Activated CD4-positive, alpha-beta memory T cell treated with anti-CD3 and anti-CD28 coated beads for 36 hours (primary cell): ENCODE measurements around the gene DSC1. TPM values are rescaled to one million over a fixed set of nuclear protein-coding genes. Genes with fewer than 3 reads are reported as not detected.

Experiments
- CTCF ChIA-PET: fragments of 350-600 bp; sonication (Branson Sonifier 250); formaldehyde crosslinking; loops from one replicate; lab custom pipeline; 2021; ENCODE audit warnings: antibody characterized with exemption, inconsistent platforms; lab: Charles Lee
- POLR2A ChIA-PET: fragments of 350-600 bp; sonication (Branson Sonifier 250); formaldehyde crosslinking; loops from one replicate; lab custom pipeline; 2021; ENCODE audit warnings: antibody characterized with exemption; lab: Charles Lee
- DNase-seq: peaks from one replicate; pipeline ENCODE4 v3.0.0-alpha.2; 2020
- H3K27ac Mint-ChIP-seq: one replicate; pipeline ENCODE4 v1.8.0; 2021; ENCODE audit warnings: mixed read lengths
- H3K27me3 Mint-ChIP-seq: one replicate; pipeline ENCODE4 v1.8.0; 2021; ENCODE audit warnings: mixed read lengths
- H3K36me3 Mint-ChIP-seq: one replicate; pipeline ENCODE4 v1.8.0; 2021; ENCODE audit warnings: mixed read lengths
- H3K4me1 Mint-ChIP-seq: one replicate; pipeline ENCODE4 v1.8.0; 2021; ENCODE audit warnings: low read depth, mixed read lengths
- H3K4me3 Mint-ChIP-seq: one replicate; pipeline ENCODE4 v1.8.0; 2021; ENCODE audit warnings: mild to moderate bottlenecking, mixed read lengths
- H3K9me3 Mint-ChIP-seq: one replicate; pipeline ENCODE4 v1.8.0; 2021; ENCODE audit warnings: mixed read lengths
- intact Hi-C: fragments of 100-400 bp; cut with micrococcal nuclease; formaldehyde crosslinking; loops from one replicate; pipeline ENCODE4 v1.15.1; 2023
- total RNA-seq, 2 experiments: library from RNA; stranded (reverse); gene quantifications; one replicate each; pipeline ENCODE4 v1.2.3, GENCODE V29; 2021

The DSC1 gene
- under 1 TPM in 1 of 2 experiments, not detected in 1; 0.05 TPM for total RNA-seq

DNA sequence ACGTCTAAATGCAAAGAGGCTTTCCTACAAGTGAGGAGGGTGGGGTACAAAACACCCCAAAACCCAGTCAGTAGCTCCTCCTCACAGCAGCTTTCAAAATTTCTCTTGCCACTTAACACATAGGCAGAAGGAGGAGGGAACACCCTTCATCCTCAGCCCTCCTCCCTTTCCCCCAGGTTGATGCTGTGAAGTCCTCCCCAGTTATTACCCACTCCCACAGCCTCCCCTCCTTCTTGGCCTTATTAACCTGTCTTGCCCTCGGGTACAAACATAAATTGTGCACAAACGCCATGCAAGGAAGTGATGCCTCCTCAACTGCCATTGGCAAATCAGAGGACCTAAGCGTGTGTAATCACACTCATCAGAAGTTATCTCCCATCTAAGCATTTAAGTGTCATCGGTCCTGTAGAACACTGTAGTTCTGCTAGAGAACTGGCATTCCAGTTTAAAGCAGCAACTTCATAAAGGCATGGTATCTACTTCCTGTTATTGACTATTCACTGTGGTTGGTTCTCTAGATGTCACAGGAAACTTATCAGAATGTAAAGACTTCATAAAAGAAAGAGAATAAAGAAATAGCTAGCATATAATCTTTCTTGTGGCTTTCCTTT is at the start of gene DSC1:
Gene DSC1 (minus strand): TSS at position 32 of the 611 bp plus-strand sequence. CDS start 262 bp downstream, outside the sequence.
- Mint-ChIP-seq H3K9me3 (no peaks in the 10 kb centered on the region), H3K36me3 (no peaks in the 10 kb centered on the region), H3K4me3 (no peak within 1 kb of the TSS), H3K4me1 (no peaks in the 10 kb centered on the region), H3K27ac (no peak within 1 kb of the TSS), H3K27me3 (no peaks in the 10 kb centered on the region)
- ChIA-PET CTCF (no interaction called here), POLR2A (no interaction called here)
- intact Hi-C loops, result no loop called here
- no peak for DNase-seq

DNA sequence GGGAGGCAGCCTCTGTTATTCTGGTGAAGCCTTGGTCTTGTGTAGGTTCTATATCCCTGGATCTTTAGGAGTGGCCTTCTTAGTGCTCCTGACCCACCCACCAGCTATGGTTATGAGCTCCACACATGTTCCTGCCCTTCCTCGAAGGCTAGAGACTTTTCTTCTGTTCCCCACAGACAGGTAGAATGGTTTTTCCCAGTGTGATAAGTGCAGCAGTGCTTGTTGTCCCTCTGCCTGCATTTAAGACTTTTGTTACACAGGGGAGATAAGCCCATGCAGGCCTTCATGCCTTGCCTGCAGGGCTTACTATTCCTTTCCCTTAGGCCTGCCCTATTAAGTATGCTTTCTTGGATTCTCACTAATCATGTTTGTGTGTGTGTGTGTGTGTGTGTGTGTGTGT is 48.4 kb upstream of the DSC1 start:
- no peaks in the 10 kb centered on the region for H3K4me1 Mint-ChIP-seq
- intact Hi-C loops, result no loop called here
- H3K27me3 Mint-ChIP-seq, result no peaks in the 10 kb centered on the region
- CTCF ChIA-PET, result no interaction called here
- H3K36me3 Mint-ChIP-seq, result no peaks in the 10 kb centered on the region
- no peak overlapping the region for H3K4me3 Mint-ChIP-seq
- no peak for DNase-seq
- H3K27ac Mint-ChIP-seq, result no peak overlapping the region
- POLR2A ChIA-PET, result no interaction called here
- H3K9me3 Mint-ChIP-seq, result peaks cover 9% of the 10 kb centered on the region

DNA sequence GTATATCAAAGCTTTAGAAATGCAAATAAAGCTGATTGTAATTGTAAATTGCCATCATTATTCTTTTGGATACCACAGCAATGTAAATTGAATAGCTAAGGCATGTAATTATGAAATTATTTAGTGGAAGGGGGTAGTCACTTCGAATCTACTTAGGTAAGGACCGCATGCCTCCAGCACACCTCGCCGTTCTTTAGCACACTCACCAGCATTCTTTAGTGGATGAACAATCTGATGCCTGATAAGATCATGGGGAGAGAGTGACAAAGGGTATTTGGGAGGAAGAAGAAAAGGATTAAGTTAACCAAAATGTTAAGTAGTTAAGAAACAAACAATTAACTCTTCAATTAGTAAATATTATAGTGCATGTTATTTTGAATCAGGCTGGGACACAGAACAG is 46.4 kb upstream of the DSC1 start:
- no peak for DNase-seq
- ChIA-PET POLR2A (no interaction called here), CTCF (interaction anchor here (0.7 kb wide), 1 partner anchor 334 kb away, joined by 3 read pairs; no protein-coding TSS in a partner anchor)
- peaks cover 4% of the 10 kb centered on the region for H3K9me3 Mint-ChIP-seq
- no peak overlapping the region for H3K27ac Mint-ChIP-seq
- H3K36me3 Mint-ChIP-seq, result no peaks in the 10 kb centered on the region
- intact Hi-C loops, result no loop called here
- H3K4me1 Mint-ChIP-seq, result no peaks in the 10 kb centered on the region
- H3K27me3 Mint-ChIP-seq, result no peaks in the 10 kb centered on the region
- H3K4me3 Mint-ChIP-seq, result no peak overlapping the region

DNA sequence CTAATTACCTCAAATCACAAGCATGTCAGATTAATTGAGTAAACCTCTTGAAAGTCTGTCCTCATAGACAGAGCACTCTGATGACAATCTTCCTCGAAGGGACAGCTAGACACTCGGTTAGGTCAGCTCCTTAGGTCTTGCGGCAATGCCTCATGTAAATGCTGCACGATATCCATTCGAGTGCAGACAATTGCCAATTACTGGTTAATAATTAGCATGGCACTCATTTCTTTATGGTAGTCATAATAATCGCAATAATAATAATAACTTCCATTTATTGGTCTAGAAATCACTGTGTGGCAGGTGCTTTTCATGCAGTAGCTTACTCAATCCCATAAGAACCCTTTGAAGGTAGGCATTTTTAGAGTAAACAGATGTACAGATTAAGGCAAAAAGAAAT is 44.7 kb upstream of the DSC1 start:
- H3K27me3 Mint-ChIP-seq, result no peaks in the 10 kb centered on the region
- H3K4me1 Mint-ChIP-seq, result no peaks in the 10 kb centered on the region
- no peak overlapping the region for H3K4me3 Mint-ChIP-seq
- DNase-seq, result no peak
- H3K36me3 Mint-ChIP-seq, result no peaks in the 10 kb centered on the region
- intact Hi-C loops, result no loop called here
- POLR2A ChIA-PET, result no interaction called here
- H3K9me3 Mint-ChIP-seq, result peaks cover 4% of the 10 kb centered on the region
- H3K27ac Mint-ChIP-seq, result no peak overlapping the region
- CTCF ChIA-PET, result no interaction called here

DNA sequence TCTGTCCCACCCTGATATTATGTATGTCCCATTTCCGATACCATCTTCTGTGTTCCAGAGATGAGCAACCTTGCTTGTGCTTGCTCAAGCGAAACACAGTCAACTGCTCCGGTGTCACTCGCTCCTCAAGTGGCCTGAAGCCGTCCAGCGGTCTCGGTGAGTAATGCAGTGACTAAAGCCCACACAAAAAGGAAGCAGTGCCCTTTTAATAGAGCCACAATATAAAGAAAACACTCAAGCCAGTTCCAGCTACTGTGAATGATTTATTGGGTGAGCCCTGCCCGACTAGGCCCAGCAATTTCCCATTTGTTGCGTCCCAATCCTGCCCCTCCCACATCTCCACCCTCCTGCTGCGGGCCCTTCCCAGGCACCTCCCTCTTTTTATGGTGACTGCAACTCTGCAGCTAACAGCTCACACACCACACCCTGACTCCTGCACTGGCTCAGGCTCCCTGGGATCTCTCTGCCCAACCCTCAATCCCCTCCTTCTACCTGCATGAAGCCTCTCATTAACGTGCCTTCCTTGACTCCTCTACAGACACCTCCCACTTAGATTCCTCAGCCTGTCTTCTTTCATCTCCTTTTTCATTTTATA is 44.2 kb upstream of the DSC1 start:
- H3K27ac Mint-ChIP-seq, result no peak overlapping the region
- POLR2A ChIA-PET, result no interaction called here
- intact Hi-C loops, result no loop called here
- CTCF ChIA-PET, result no interaction called here
- H3K4me3 Mint-ChIP-seq, result no peak overlapping the region
- H3K36me3 Mint-ChIP-seq, result no peaks in the 10 kb centered on the region
- DNase-seq, result no peak
- H3K9me3 Mint-ChIP-seq, result peaks cover 4% of the 10 kb centered on the region
- H3K27me3 Mint-ChIP-seq, result no peaks in the 10 kb centered on the region
- no peaks in the 10 kb centered on the region for H3K4me1 Mint-ChIP-seq

- no peaks in the 10 kb centered on the region for H3K9me3 Mint-ChIP-seq
- no peak for DNase-seq
- H3K4me3 Mint-ChIP-seq, result no peak overlapping the region
- intact Hi-C loops, result no loop called here
- no peak overlapping the region for H3K27ac Mint-ChIP-seq
- no peaks in the 10 kb centered on the region for H3K4me1 Mint-ChIP-seq
- ChIA-PET POLR2A (no interaction called here), CTCF (no interaction called here)
- no peaks in the 10 kb centered on the region for H3K27me3 Mint-ChIP-seq
- no peaks in the 10 kb centered on the region for H3K36me3 Mint-ChIP-seq
These were observed 43.4 kb upstream of the DSC1 start for GRCh38 chr18:31206071-31206470.

- Mint-ChIP-seq H3K4me3 (no peak overlapping the region), H3K27ac (no peak overlapping the region), H3K4me1 (no peaks in the 10 kb centered on the region), H3K9me3 (peaks cover 4% of the 10 kb centered on the region), H3K36me3 (no peaks in the 10 kb centered on the region), H3K27me3 (no peaks in the 10 kb centered on the region)
- POLR2A ChIA-PET, result no interaction called here
- DNase-seq, result no peak
- CTCF ChIA-PET, result no interaction called here
- intact Hi-C loops, result no loop called here
These were observed 42.6 kb upstream of the DSC1 start for GRCh38 chr18:31205273-31205672.

DNA sequence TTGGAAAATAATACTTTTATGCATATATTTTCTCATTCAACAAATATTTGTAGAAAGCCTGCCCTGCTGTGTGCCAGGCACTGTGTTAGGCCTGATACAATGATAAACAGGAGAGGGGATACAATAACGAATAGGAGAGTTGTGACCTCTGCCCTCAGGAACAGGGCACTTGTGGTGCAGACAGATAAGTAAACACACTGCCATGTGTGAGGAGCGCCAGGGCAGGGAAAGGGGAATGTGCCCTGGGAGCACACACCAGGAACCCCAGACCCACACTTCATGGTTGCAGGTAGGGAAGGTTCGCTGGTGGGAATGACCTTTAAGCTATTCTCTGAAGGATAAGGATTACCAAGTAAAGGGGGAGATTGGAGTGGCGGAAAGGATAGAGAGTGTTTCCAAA is 42.2 kb upstream of the DSC1 start:
- no peak overlapping the region for H3K27ac Mint-ChIP-seq
- DNase-seq, result no peak
- H3K4me1 Mint-ChIP-seq, result no peaks in the 10 kb centered on the region
- H3K36me3 Mint-ChIP-seq, result no peaks in the 10 kb centered on the region
- CTCF ChIA-PET, result no interaction called here
- H3K4me3 Mint-ChIP-seq, result no peak overlapping the region
- POLR2A ChIA-PET, result no interaction called here
- peaks cover 4% of the 10 kb centered on the region for H3K9me3 Mint-ChIP-seq
- H3K27me3 Mint-ChIP-seq, result no peaks in the 10 kb centered on the region
- intact Hi-C loops, result no loop called here

DNA sequence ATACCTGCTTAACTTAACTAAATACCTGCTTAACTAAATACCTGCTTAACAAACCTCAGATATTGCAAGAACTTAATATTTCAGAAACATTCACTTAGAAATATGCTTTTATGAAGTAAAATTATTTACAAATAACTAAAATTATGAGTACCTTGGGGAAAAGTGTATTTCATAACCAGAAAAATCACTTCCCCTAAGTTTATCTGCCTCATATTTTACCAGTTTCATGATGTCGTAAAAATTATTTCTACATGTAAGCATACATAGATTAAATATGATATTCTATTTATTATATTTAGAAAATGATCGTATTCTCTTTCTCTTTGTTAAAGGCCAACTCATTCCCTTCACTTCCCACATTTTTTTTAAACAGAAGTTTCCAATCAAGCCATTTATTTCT is 41.5 kb upstream of the DSC1 start:
- Mint-ChIP-seq H3K4me3 (no peak overlapping the region), H3K9me3 (peaks cover 4% of the 10 kb centered on the region), H3K27me3 (no peaks in the 10 kb centered on the region), H3K36me3 (no peaks in the 10 kb centered on the region), H3K27ac (no peak overlapping the region), H3K4me1 (no peaks in the 10 kb centered on the region)
- ChIA-PET POLR2A (no interaction called here), CTCF (no interaction called here)
- no peak for DNase-seq
- intact Hi-C loops, result no loop called here

GRCh38 chr18:31203794-31204148 is 41.1 kb upstream of the DSC1 start:
- ChIA-PET POLR2A (no interaction called here), CTCF (no interaction called here)
- Mint-ChIP-seq H3K4me1 (no peaks in the 10 kb centered on the region), H3K27ac (no peak overlapping the region), H3K27me3 (no peaks in the 10 kb centered on the region), H3K4me3 (no peak overlapping the region), H3K9me3 (peaks cover 4% of the 10 kb centered on the region), H3K36me3 (no peaks in the 10 kb centered on the region)
- intact Hi-C loops, result no loop called here
- DNase-seq, result no peak

- CTCF ChIA-PET, result no interaction called here
- POLR2A ChIA-PET, result no interaction called here
- H3K4me1 Mint-ChIP-seq, result no peaks in the 10 kb centered on the region
- no peak overlapping the region for H3K27ac Mint-ChIP-seq
- no peaks in the 10 kb centered on the region for H3K27me3 Mint-ChIP-seq
- no peak for DNase-seq
- H3K36me3 Mint-ChIP-seq, result no peaks in the 10 kb centered on the region
- no peak overlapping the region for H3K4me3 Mint-ChIP-seq
- H3K9me3 Mint-ChIP-seq, result peaks cover 4% of the 10 kb centered on the region
- intact Hi-C loops, result no loop called here
These were observed 40.6 kb upstream of the DSC1 start for GRCh38 chr18:31203096-31203793.

DNA sequence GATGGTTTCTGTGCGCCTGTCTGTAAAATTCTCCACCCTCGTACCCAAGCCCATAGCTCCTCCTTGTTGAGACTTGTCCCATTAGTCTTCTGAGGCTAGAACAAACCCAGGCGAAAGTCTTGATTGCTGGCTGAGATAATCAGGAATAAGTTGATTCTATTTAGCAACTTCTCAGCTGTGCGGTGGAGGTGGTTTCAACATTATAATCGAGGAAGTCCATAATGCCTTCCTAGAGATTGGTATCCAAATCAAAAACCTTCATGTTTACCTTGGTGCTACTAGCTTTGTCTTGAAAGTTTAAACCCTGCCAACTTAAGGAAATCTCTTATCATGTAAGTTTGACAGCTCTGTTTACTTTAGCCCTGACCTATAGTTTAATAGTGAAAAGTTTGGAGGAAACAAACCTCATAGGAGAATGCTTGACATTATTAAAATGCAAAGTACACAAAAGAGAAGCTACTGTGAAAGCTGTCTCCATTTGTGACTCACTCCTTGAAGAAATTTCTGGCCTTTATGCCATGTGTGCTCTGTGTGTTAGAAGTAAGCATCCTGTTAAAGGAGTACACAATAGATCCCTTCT is 36.6 kb upstream of the DSC1 start:
- H3K27ac Mint-ChIP-seq, result no peak overlapping the region
- intact Hi-C loops, result no loop called here
- no peak overlapping the region for H3K4me3 Mint-ChIP-seq
- ChIA-PET CTCF (no interaction called here), POLR2A (no interaction called here)
- H3K36me3 Mint-ChIP-seq, result no peaks in the 10 kb centered on the region
- H3K9me3 Mint-ChIP-seq, result peaks cover 4% of the 10 kb centered on the region
- no peaks in the 10 kb centered on the region for H3K27me3 Mint-ChIP-seq
- no peaks in the 10 kb centered on the region for H3K4me1 Mint-ChIP-seq
- no peak for DNase-seq
